Astrocyte of the spinal cord (primary cell): Measurements from ENCODE around the gene PRL.

Experiments
- DNase-seq: peaks from one replicate; pipeline ENCODE4 v3.0.0; 2011; ENCODE audit warnings: low read depth, low spot score
- H3K4me3 ChIP-seq: 2 replicates; pipeline ENCODE4 v1.5.1; 2011; ENCODE audit warnings: low read depth, mild to moderate bottlenecking, low read length, moderate library complexity
- in situ Hi-C: cut with HindIII; loops from 2 replicates; pipeline ENCODE4 v1.10.0; 2017; ENCODE audit warnings: low sequenced_read_pairs
- TF ChIP-seq, protein P1 (sequence below): IDR thresholded peaks from 2 replicates; pipeline ENCODE4 v1.5.1; 2012; ENCODE audit warnings: low read depth, mild to moderate bottlenecking, low read length, inconsistent platforms

PRL gene

DNA sequence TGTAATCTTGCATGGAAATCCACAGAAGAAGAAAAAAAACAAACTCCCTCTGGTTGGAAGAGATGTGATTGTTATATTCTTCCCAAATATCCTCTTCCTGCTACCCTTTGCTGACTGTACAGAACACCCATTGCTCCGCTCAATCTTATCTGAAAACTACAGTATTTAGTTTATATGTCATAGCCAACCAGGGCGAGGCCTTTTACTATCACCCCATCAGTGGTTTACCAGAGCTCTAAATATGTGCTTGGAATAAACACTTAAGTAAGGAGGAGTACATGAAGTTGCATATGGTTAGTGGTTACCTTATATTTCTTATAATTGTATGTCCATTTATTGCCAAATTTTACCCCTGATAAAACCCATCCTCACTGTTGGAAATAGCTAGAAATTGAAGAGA lies 12.2 kb downstream of the PRL start:
- in situ Hi-C loops = no loop called here

GRCh38 chr6:22281341-22282085 lies 15.3 kb downstream of the PRL start:
- in situ Hi-C loops = no loop called here
- no peak for DNase-seq
- H3K4me3 ChIP-seq = no peak overlapping the region
- TF ChIP-seq, protein P1, sequence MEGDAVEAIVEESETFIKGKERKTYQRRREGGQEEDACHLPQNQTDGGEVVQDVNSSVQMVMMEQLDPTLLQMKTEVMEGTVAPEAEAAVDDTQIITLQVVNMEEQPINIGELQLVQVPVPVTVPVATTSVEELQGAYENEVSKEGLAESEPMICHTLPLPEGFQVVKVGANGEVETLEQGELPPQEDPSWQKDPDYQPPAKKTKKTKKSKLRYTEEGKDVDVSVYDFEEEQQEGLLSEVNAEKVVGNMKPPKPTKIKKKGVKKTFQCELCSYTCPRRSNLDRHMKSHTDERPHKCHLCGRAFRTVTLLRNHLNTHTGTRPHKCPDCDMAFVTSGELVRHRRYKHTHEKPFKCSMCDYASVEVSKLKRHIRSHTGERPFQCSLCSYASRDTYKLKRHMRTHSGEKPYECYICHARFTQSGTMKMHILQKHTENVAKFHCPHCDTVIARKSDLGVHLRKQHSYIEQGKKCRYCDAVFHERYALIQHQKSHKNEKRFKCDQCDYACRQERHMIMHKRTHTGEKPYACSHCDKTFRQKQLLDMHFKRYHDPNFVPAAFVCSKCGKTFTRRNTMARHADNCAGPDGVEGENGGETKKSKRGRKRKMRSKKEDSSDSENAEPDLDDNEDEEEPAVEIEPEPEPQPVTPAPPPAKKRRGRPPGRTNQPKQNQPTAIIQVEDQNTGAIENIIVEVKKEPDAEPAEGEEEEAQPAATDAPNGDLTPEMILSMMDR = no peak

More for the DNA sequence above, 12.2 kb downstream of the PRL start:
- no peak overlapping the region for H3K4me3 ChIP-seq
- no peak for DNase-seq
- TF ChIP-seq, protein P1 = no peak

DNA sequence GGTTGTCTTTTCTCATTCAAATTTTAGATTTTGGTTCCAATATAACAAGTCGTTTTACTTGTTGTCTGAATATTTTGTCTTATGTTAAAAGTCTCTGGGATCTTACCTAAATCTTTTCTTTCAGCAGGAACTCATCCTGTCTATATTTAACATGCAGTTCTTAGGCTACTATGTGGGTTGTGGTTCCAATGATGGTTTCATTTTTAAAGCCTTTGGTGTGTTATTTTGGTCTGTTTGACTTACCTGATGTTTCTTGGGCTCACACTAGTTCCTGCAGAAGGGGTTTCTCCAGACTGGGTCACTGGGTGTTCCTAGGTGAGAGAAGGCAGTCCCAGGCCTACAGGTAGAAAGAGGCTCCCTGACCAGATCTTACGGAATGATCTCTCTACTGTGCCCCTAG lies 17.4 kb downstream of the PRL start:
- DNase-seq = no peak
- in situ Hi-C loops = no loop called here
- H3K4me3 ChIP-seq = no peak overlapping the region
- TF ChIP-seq, protein P1 = no peak

- in situ Hi-C loops = no loop called here
- TF ChIP-seq, protein P1 = no peak
- H3K4me3 ChIP-seq = no peak overlapping the region
- no peak for DNase-seq
Measured at GRCh38 chr6:22271081-22271480, 25.8 kb downstream of the PRL start.

GRCh38 chr6:22263748-22264147 lies 33.1 kb downstream of the PRL start:
- TF ChIP-seq, protein P1 = no peak

DNA sequence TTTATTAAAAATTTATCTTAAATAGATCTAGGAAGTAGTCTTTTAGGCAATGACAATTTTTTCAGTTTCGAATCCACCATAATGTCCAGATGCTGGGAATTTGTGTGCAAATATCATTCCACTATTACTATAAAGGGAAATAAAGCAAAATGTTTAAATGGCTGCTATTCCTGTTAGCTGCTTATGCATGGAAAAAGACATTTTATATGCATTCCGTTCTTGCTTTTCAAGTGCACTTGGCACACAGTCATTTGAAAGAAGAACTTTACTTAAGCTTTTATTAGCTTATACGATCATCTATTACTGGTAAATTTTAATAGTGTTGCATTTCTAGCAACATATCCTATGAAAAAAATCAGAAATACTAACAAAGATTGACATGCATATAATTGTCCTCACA lies 42.0 kb downstream of the PRL start:
- H3K4me3 ChIP-seq = no peak overlapping the region
- no peak for DNase-seq
- in situ Hi-C loops = no loop called here
- TF ChIP-seq, protein P1 = no peak

More at GRCh38 chr6:22263748-22264147, 33.1 kb downstream of the PRL start:
- no peak overlapping the region for H3K4me3 ChIP-seq
- in situ Hi-C loops = no loop called here
- no peak for DNase-seq
